ENCODE results near the gene REEP3. TPM values are rescaled to one million over a fixed set of nuclear protein-coding genes. Genes with fewer than 3 reads are reported as not detected.

The REEP3 gene
- total RNA-seq, 4 donors from 2014 or later = 60.3 to 115 (median 89.2) TPM

DNA sequence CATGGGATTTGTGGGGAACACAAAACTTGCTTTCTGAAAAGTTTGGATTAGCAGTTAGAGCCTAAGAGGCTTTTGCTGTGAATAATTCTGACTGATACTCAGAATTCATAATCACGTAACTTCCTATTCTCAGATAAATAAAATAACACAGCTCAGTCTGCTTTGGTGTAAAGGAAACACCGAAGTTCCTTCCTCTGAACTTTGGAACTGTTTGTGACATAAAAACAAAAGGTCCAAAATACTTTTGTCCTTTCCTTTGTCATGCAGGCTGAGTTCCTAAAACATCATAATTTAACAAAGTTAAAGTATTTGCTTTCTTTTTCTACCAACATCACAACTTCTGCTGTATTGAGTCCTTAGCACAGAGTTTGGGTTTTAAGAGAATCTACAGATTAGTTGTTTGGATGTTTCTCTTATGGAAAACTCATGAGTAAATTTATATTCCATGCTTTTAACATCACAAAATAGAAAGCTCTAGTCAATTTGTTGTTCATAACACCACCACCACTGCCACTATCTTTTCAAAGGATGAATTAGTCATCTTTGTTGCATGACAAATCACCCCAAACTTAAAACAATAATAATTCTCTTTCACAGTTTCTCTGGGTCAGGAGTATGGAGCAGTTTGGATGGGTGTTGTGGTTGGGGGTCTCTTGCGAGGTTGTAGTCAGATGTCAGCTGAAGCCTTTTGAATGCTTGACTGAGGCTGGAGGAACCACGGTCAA is 123.4 kb downstream of the REEP3 start:
- H3K4me3 ChIP-seq = no peak overlapping the region
- no peak for DNase-seq (ENCODE audit: extremely low spot score)
- intact Hi-C loops (cut with DNase I) = no loop called here
- H3K27me3 ChIP-seq = no peaks in the 10 kb centered on the region
- peaks cover 0 to 9% (median 0%) of the 10 kb centered on the region in 4 donors for H3K4me1 ChIP-seq
- H3K27ac ChIP-seq (replicated peaks in 1 of 4) = peak overlapping the region; percentile 28 to 58 (median 52)
- TF ChIP-seq, protein P1, sequence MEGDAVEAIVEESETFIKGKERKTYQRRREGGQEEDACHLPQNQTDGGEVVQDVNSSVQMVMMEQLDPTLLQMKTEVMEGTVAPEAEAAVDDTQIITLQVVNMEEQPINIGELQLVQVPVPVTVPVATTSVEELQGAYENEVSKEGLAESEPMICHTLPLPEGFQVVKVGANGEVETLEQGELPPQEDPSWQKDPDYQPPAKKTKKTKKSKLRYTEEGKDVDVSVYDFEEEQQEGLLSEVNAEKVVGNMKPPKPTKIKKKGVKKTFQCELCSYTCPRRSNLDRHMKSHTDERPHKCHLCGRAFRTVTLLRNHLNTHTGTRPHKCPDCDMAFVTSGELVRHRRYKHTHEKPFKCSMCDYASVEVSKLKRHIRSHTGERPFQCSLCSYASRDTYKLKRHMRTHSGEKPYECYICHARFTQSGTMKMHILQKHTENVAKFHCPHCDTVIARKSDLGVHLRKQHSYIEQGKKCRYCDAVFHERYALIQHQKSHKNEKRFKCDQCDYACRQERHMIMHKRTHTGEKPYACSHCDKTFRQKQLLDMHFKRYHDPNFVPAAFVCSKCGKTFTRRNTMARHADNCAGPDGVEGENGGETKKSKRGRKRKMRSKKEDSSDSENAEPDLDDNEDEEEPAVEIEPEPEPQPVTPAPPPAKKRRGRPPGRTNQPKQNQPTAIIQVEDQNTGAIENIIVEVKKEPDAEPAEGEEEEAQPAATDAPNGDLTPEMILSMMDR (IDR thresholded peaks at IDR 0.05) = no peak
- peak in 1 of 2 donors; percentile 38 for TF ChIP-seq POLR2AphosphoS5 (IDR thresholded peaks at IDR 0.05)
- H3K36me3 ChIP-seq = no peaks in the 10 kb centered on the region
- 75% methylated on average over 4 of the region's 4 CpGs for WGBS
- no peaks in the 10 kb centered on the region for H3K9me3 ChIP-seq

DNA sequence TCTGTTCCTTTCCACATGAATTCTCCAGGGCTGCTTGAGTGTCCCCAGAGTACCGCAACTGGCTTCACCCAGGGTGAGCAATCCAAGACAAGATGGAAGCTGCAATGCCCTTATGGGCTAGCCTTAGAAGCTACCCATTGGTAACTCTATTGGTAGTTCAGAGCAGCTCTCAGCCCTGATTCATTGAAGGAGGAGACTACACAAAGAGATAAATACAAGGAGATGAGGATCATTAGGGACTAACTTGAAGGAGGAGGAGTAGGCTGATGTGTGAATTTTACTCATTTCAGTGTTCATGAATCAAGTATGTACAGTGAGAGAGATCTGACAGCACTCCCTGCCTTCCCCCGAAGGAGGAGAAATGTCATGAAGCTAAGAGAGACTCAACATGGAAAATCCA is 124.0 kb downstream of the REEP3 start:
- Histone ChIP-seq H3K27ac (replicated peaks in 1 of 4) (peak overlapping the region; percentile 28 to 58 (median 52)), H3K4me1 (peaks cover 0 to 9% (median 0%) of the 10 kb centered on the region in 4 donors), H3K36me3 (no peaks in the 10 kb centered on the region), H3K9me3 (no peaks in the 10 kb centered on the region), H3K27me3 (no peaks in the 10 kb centered on the region), H3K4me3 (no peak overlapping the region)
- DNase-seq (ENCODE audit: extremely low spot score) = no peak
- 94% methylated on average over 2 of the region's 2 CpGs for whole genome bisulfite sequencing
- TF ChIP-seq, protein P1 (IDR thresholded peaks at IDR 0.05) = no peak
- intact Hi-C loops (cut with DNase I) = no loop called here

DNA sequence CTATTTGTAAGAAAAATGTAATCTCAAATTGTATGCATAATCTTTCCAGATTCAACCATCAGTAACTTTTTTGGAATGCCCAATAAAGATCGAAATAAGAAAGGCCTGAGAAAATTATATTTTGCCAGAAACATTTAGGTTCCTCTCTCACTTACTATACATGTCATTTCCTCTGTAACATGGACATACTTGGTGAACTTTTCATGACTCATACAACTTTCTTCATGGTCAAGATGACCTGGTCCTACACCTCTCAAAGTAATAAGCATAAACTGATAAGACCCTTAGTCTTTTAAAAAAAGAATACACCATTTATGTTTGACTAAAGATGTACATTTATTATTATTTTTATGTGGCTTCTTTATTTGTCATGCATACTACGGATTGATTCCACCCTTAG is 125.3 kb downstream of the REEP3 start:
- Histone ChIP-seq H3K27ac (replicated peaks in 1 of 4) (no peak overlapping the region), H3K4me1 (peaks cover 0 to 9% (median 0%) of the 10 kb centered on the region in 4 donors), H3K27me3 (no peaks in the 10 kb centered on the region), H3K4me3 (no peak overlapping the region), H3K9me3 (no peaks in the 10 kb centered on the region), H3K36me3 (no peaks in the 10 kb centered on the region)
- intact Hi-C loops (cut with DNase I) = no loop called here
- no peak for DNase-seq (ENCODE audit: extremely low spot score)
- TF ChIP-seq POLR2A (IDR thresholded peaks at IDR 0.05; ENCODE audit: low read depth) (no peak), EP300 (IDR thresholded peaks at IDR 0.05) (no peak), POLR2AphosphoS5 (IDR thresholded peaks at IDR 0.05) (no peak)
- TF ChIP-seq, protein P1 (IDR thresholded peaks at IDR 0.05) = no peak
- 87% methylated on average over 2 of the region's 2 CpGs for WGBS

DNA sequence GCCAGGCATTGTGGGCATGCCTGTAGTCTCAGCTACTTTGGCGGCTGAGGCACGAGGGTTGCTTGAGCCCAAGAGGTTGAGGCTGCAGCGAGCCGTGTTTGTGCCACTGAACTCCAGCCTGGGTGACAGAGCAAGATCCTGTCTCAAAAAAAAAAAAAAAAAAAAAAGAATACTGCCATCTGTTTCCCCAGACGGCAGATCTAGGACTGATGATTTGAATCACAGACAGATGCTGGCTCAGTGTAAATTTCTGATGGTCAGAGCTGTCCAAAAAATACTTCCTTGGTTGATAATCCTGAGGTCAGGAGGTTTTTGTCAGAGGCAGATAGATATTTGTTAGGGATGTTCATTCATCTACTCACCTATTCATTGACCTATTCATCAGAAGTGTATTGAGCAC is 130.7 kb downstream of the REEP3 start:
- intact Hi-C loops (cut with DNase I) = no loop called here
- H3K36me3 ChIP-seq = no peaks in the 10 kb centered on the region
- no peak for DNase-seq (ENCODE audit: extremely low spot score)
- H3K4me1 ChIP-seq = no peaks in the 10 kb centered on the region
- WGBS = 67% methylated on average over 5 of the region's 5 CpGs
- TF ChIP-seq POLR2AphosphoS5 (IDR thresholded peaks at IDR 0.05) = no peak
- H3K27me3 ChIP-seq = no peaks in the 10 kb centered on the region
- no peaks in the 10 kb centered on the region for H3K9me3 ChIP-seq
- H3K4me3 ChIP-seq = no peak overlapping the region
- H3K27ac ChIP-seq (replicated peaks in 1 of 4) = no peak overlapping the region

DNA sequence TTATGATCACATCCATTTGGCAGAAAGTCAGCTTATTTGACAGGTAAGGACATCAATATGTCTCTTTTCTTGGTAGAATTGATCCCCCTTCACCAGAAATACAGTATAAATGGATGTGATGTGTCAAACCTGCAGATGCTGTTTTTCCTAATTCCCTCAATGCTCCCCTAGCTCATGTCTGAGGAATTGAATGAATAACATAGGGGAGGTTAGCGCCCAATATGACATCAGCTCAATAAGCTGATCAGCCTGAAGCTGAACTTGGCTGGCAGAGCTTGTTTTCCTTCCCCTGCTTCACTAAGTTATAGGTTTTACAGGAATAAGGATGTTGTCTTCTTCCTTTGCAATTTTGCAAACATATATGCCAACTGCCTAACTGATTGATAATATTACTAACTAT is 132.5 kb downstream of the REEP3 start:
- no peak overlapping the region for H3K4me3 ChIP-seq
- no peaks in the 10 kb centered on the region for H3K9me3 ChIP-seq
- H3K27me3 ChIP-seq = no peaks in the 10 kb centered on the region
- TF ChIP-seq, protein P1 (IDR thresholded peaks at IDR 0.05) = no peak
- TF ChIP-seq POLR2AphosphoS5 (IDR thresholded peaks at IDR 0.05) = no peak
- no peak for TF ChIP-seq EP300 (IDR thresholded peaks at IDR 0.05)
- TF ChIP-seq POLR2A (IDR thresholded peaks at IDR 0.05; ENCODE audit: low read depth) = no peak
- intact Hi-C loops (cut with DNase I) = no loop called here
- H3K27ac ChIP-seq (replicated peaks in 1 of 4) = no peak overlapping the region
- DNase-seq (ENCODE audit: extremely low spot score) = no peak
- no peaks in the 10 kb centered on the region for H3K4me1 ChIP-seq
- WGBS = 91% methylated on average over 1 of the region's 1 CpG
- H3K36me3 ChIP-seq = no peaks in the 10 kb centered on the region

Data from esophagus muscularis mucosa (tissue), 4 donors.